Endothelial cell of umbilical vein (primary cell): ENCODE data around the gene ATP2B2. TPM values are rescaled to one million over a fixed set of nuclear protein-coding genes. Genes with fewer than 3 reads are reported as not detected.

Experiments
- BruUV-seq: library from RNA; stranded (reverse); fragments of 400-500 nt; replicated peaks from 2 replicates; lab custom pipeline; 2021; lab: Mats Ljungman, UMichigan
- CTCF ChIA-PET: fragments of 300-600, 350-600 bp; sonication (Branson Sonifier 250); formaldehyde crosslinking; loops from one replicate; lab custom pipeline; 2021; ENCODE audit warnings: antibody characterized with exemption, inconsistent platforms; lab: Charles Lee
- POLR2A ChIA-PET: fragments of 300-600, 350-600 bp; sonication (Branson Sonifier 250); formaldehyde crosslinking; loops from one replicate; lab custom pipeline; 2021; ENCODE audit warnings: antibody characterized with exemption, inconsistent platforms; lab: Charles Lee
- DNase-seq: peaks from one replicate; pipeline ENCODE4 v3.0.0-alpha.2; 2011; ENCODE audit warnings: low read depth, low spot score
- FAIRE-seq: peaks from 2 replicates; lab custom pipeline; 2011; peaks lifted over from hg19 to GRCh38; lab: Jason Lieb, UNC
- H2AFZ ChIP-seq: 2 replicates; pipeline ENCODE4 v1.6.0; 2012; ENCODE audit warnings: low read depth, low read length, control low read depth, inconsistent platforms
- H3K27ac ChIP-seq: 2 replicates; pipeline ENCODE4 v1.5.1; 2011; ENCODE audit warnings: low read depth, mild to moderate bottlenecking, control low read depth, low read length, moderate library complexity; ENCODE audit not compliant: insufficient read depth
- H3K27me3 ChIP-seq, 2 experiments: 2 replicates each; pipeline versions ENCODE4 v1.6.0 to v1.6.1; 2011; ENCODE audit warnings: low read length in 2 of 2, mixed read lengths in 1 of 2; ENCODE audit not compliant: control insufficient read depth in 2 of 2, insufficient read depth in 2 of 2
- H3K36me3 ChIP-seq, 2 experiments: 2 replicates in 1 of 2; 3 replicates in 1 of 2; pipeline ENCODE4 v1.5.1; 2011; ENCODE audit warnings: low read length in 2 of 2, mild to moderate bottlenecking in 1 of 2, moderate library complexity in 1 of 2; ENCODE audit not compliant: control insufficient read depth in 2 of 2, insufficient read depth in 2 of 2; ENCODE audit errors: extremely low read depth in 1 of 2
- H3K4me1 ChIP-seq: 3 replicates; pipeline ENCODE4 v1.5.1; 2011; ENCODE audit warnings: mild to moderate bottlenecking, low read length; ENCODE audit not compliant: control insufficient read depth, insufficient read depth; ENCODE audit errors: extremely low read depth
- H3K4me2 ChIP-seq: 2 replicates; pipeline ENCODE4 v1.6.1; 2011; ENCODE audit warnings: low read length, control low read depth, mixed read lengths; ENCODE audit not compliant: insufficient read depth
- H3K4me3 ChIP-seq, 3 experiments: fragments of 200-600 bp in 1 of 3; sonication (generic), shearing (Covaris generic) in 1 of 3; replicated peaks in 1 of 3; 2 replicates each; pipeline ENCODE4 v1.5.1; 2011 to 2016; ENCODE audit warnings: control low read depth in 3 of 3, low read length in 3 of 3, mild to moderate bottlenecking in 2 of 3, inconsistent platforms in 1 of 3, low read depth in 1 of 3, moderate library complexity in 1 of 3; ENCODE audit not compliant: insufficient read depth in 1 of 3
- H3K79me2 ChIP-seq: 2 replicates; pipeline ENCODE4 v1.6.0; 2012; ENCODE audit warnings: low read length, inconsistent platforms; ENCODE audit not compliant: control insufficient read depth, insufficient read depth
- H3K9ac ChIP-seq: replicated peaks from 2 replicates; pipeline ENCODE3; 2011; ENCODE audit warnings: low read length, control low read depth; ENCODE audit not compliant: insufficient read depth; ENCODE audit errors: extremely low read depth
- H3K9me1 ChIP-seq: replicated peaks from 3 replicates; pipeline ENCODE4 v1.6.0; 2011; ENCODE audit warnings: mild to moderate bottlenecking, low read length; ENCODE audit not compliant: control insufficient read depth, insufficient read depth; ENCODE audit errors: extremely low read depth
- H3K9me3 ChIP-seq: replicated peaks from 2 replicates; pipeline ENCODE4 v1.5.1; 2012; ENCODE audit warnings: low read length, inconsistent platforms; ENCODE audit not compliant: control insufficient read depth, insufficient read depth
- H4K20me1 ChIP-seq: replicated peaks from 2 replicates; pipeline ENCODE3; 2011; ENCODE audit warnings: mild to moderate bottlenecking, low read length; ENCODE audit not compliant: control insufficient read depth, insufficient read depth; ENCODE audit errors: extremely low read depth
- CTCF ChIP-seq, 2 donors: IDR thresholded peaks; 1 replicate in 1 of 2; 2 replicates in 1 of 2; pipeline ENCODE4 v1.5.1; 2011; ENCODE audit warnings: low read length in 2 of 2, mild to moderate bottlenecking in 2 of 2, moderate library complexity in 2 of 2, control low read depth in 1 of 2, inconsistent platforms in 1 of 2, low read depth in 1 of 2; ENCODE audit not compliant: insufficient read depth in 1 of 2; ENCODE audit errors: extremely low read depth in 1 of 2
- EZH2 ChIP-seq: IDR thresholded peaks from 2 replicates; pipeline ENCODE4 v1.6.1; 2012; ENCODE audit warnings: borderline replicate concordance, low read depth, mild to moderate bottlenecking, moderate library complexity, low read length, inconsistent platforms; ENCODE audit not compliant: severe bottlenecking
- FOS ChIP-seq: IDR thresholded peaks from 2 replicates; pipeline ENCODE4 v1.6.1; 2011; ENCODE audit warnings: mild to moderate bottlenecking, low read length, moderate library complexity, borderline replicate concordance; ENCODE audit not compliant: insufficient read depth
- GATA2 ChIP-seq: IDR thresholded peaks from 2 replicates; pipeline ENCODE4 v1.7.0; 2011; ENCODE audit warnings: low read depth, mild to moderate bottlenecking, moderate library complexity, mixed read lengths, low read length; ENCODE audit not compliant: insufficient read length, insufficient read depth
- JUN ChIP-seq: IDR thresholded peaks from 2 replicates; pipeline ENCODE4 v1.6.1; 2011; ENCODE audit warnings: borderline replicate concordance, low read depth; ENCODE audit not compliant: insufficient read length, insufficient read depth
- MAX ChIP-seq: IDR thresholded peaks from 2 replicates; pipeline ENCODE4 v1.6.1; 2011; ENCODE audit not compliant: insufficient read depth, insufficient read length
- MYC ChIP-seq: IDR thresholded peaks from one replicate; pipeline ENCODE4 v1.6.1; 2011; ENCODE audit warnings: mild to moderate bottlenecking, low read depth, low read length
- POLR2A ChIP-seq: IDR thresholded peaks from 2 replicates; pipeline ENCODE4 v1.6.1; 2012; ENCODE audit warnings: low read depth, mild to moderate bottlenecking, control low read depth, low read length
- POLR2AphosphoS5 ChIP-seq: IDR thresholded peaks from 2 replicates; pipeline ENCODE4 v1.6.1; 2012; ENCODE audit warnings: low read depth, mild to moderate bottlenecking, control low read depth, low read length, moderate library complexity; ENCODE audit not compliant: insufficient read depth
- dilution Hi-C: fragments of 300-500 bp; cut with MboI; formaldehyde crosslinking; loops from one replicate; pipeline ENCODE4 v1.15.0; 2019; ENCODE audit warnings: low sequenced_read_pairs; ENCODE audit not compliant: extremely low pct_ligation_motif_present
- intact Hi-C: fragments of 100-400 bp; cut with micrococcal nuclease; formaldehyde crosslinking; loops from one replicate; pipeline ENCODE4 v1.10.0; 2022
- polyA plus RNA-seq, 4 experiments: library from polyadenylated mRNA; depleted of rRNA in 3 of 4; stranded (reverse) in 3 of 4; unstranded in 1 of 4; fragments of >200 nt; gene quantifications; 2 replicates each; pipeline versions ENCODE4 v1.2.1 to v1.2.3, GENCODE V29; 2011 to 2012; ENCODE audit warnings: missing spikeins in 1 of 4
- total RNA-seq: library from RNA; stranded (reverse); gene quantifications from 2 replicates; pipeline ENCODE4 v1.2.3, GENCODE V29; 2021

The ATP2B2 gene
- total and polyA plus RNA-seq, 2 donors (not counting 3 experiments of a cell fraction or from before 2014, with no cell fraction given), result not detected

GRCh38 chr3:10420745-10421475 lies 84.5 kb downstream of the ATP2B2 start:
- no peak overlapping the region for H3K4me2 ChIP-seq
- no TSS peak for BruUV-seq
- TF ChIP-seq GATA2 (no peak), EZH2 (no peak)
- CTCF ChIA-PET, result interaction anchor here (2.2 kb wide), 1 partner anchor 318 kb away, joined by 11 read pairs; no protein-coding TSS in a partner anchor
- no peak overlapping the region for H3K4me3 ChIP-seq
- H2AFZ ChIP-seq, result no peak overlapping the region
- no peaks in the 10 kb centered on the region for H3K9me1 ChIP-seq
- H3K27me3 ChIP-seq, result no peaks in the 10 kb centered on the region
- no peaks in the 10 kb centered on the region for H3K9me3 ChIP-seq
- H3K27ac ChIP-seq, result no peak overlapping the region
- FAIRE-seq (no peak), DNase-seq (no peak)
- H3K79me2 ChIP-seq, result no peaks in the 10 kb centered on the region
- POLR2A ChIA-PET, result no interaction called here
- H3K4me1 ChIP-seq, result no peaks in the 10 kb centered on the region
- dilution Hi-C loops (no loop called here), intact Hi-C loops (no loop called here)
- H3K36me3 ChIP-seq, result no peaks in the 10 kb centered on the region
- H4K20me1 ChIP-seq, result no peaks in the 10 kb centered on the region
- no peak overlapping the region for H3K9ac ChIP-seq

GRCh38 chr3:10419637-10420232 lies 85.7 kb downstream of the ATP2B2 start:
- no peaks in the 10 kb centered on the region for H3K36me3 ChIP-seq
- no peak overlapping the region for H2AFZ ChIP-seq
- H3K27ac ChIP-seq, result no peak overlapping the region
- DNase-seq (no peak), FAIRE-seq (no peak)
- H3K4me1 ChIP-seq, result no peaks in the 10 kb centered on the region
- H3K4me3 ChIP-seq, result no peak overlapping the region
- no peak overlapping the region for H3K4me2 ChIP-seq
- POLR2A ChIA-PET, result no interaction called here
- H4K20me1 ChIP-seq, result no peaks in the 10 kb centered on the region
- dilution Hi-C loops (no loop called here), intact Hi-C loops (loop anchor here (2.0 kb wide), 1 partner anchor 319 kb away; no protein-coding TSS in a partner anchor)
- no peak overlapping the region for H3K9ac ChIP-seq
- no peaks in the 10 kb centered on the region for H3K9me1 ChIP-seq
- no peaks in the 10 kb centered on the region for H3K9me3 ChIP-seq
- H3K27me3 ChIP-seq, result no peaks in the 10 kb centered on the region
- no peaks in the 10 kb centered on the region for H3K79me2 ChIP-seq
- no TSS peak for BruUV-seq
- no peak for TF ChIP-seq GATA2
- TF ChIP-seq POLR2AphosphoS5, result no peak
- TF ChIP-seq JUN, result no peak
- TF ChIP-seq MAX, result no peak
- no peak for TF ChIP-seq MYC
- TF ChIP-seq POLR2A, result no peak
- no peak for TF ChIP-seq CTCF (IDR thresholded peaks at IDR 0.05; ENCODE audit: extremely low read depth in 1 of 2, insufficient read depth in 1 of 2, low read depth in 1 of 2, low read length in 2 of 2)
- no peak for TF ChIP-seq EZH2
- no peak for TF ChIP-seq FOS
- CTCF ChIA-PET, result interaction anchor here (2.2 kb wide), 1 partner anchor 319 kb away, joined by 11 read pairs; no protein-coding TSS in a partner anchor
